GM18870 (cell line): ENCODE results near the gene KCNMA1.

ENCODE experiments used
- ATAC-seq: cut with Tn5 transposase; IDR thresholded peaks from one replicate; pipeline ENCODE4 v1.9.1; 2021; ENCODE audit warnings: moderate library complexity; ENCODE audit not compliant: unreplicated experiment

KCNMA1 gene

DNA sequence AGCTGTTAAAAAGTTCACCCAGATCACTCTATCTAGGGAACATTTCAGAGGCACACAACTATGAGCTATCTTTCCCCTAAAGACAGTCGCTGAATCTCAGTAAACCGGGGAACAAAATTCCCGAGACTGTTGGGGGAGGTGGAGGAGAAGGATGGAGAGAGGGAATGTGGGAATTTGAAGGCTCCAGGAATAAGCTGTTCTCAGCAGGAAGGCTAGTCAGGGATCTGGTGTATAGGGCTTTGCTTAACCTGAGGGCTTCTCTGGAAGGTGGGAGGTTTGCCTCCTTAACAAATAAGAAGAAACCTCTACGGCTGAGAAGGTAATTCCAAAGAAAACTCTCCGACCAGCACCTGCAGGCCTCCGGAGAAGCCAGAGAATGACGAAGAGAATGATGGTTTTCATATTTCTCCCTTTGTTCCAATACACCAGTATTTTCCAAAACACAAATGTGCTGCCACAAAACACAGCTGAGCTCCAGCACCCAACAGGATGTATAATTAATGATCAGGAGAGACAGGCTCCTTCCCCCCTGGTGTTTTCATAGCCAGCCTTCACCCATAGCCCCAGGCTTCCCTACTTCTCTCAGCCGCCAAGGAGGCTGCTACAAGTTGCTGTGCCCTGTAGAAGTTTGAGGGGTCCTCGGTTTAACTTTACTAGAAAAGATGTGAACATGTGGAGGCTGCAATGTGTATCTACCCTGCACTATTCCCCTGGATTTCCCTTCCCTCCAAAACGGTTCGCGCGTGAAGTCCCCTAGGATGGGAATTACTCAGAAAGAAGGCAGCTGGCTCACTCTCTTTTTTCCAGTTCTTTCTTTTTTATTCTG is 2.0 kb downstream of the KCNMA1 start:
- ATAC-seq, result no peak

DNA sequence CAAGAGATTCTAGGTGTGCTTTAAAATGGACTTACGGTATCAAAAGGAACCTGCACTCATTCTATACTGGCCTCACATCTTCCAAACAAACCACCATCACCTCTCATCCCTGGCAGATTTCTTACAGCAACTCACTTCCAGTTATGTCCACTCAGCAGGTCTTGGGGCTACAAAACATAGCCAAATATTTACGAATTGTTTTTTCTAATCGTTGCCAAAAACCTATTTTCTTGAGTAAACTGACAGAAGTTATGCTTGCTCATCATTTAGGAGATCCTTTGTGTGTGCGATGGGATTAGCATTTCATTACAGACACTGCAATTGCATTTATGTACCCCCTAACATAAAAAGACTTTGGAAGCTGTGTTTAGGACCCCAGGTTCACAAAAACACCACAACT is 2.7 kb downstream of the KCNMA1 start:
- ATAC-seq, result no peak

DNA sequence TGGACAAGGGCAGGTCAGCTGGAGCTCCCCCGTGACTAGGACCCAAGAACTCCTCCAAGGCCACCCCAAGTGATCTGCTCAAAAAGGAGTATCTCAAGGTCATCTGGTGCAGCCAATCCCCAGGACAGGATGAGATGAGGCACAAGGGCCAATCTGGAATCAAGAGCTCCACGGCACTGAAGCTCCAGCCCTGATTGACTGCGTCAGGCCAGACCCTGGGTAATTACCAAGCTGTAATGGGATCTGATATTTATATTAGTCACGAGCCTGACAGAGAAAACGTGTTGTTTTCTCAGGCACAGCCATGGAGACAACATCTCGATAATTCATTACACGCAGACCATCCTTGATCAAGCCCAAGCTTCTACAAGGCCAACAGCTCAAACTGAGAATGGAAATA is 4.2 kb downstream of the KCNMA1 start:
- ATAC-seq, result no peak

DNA sequence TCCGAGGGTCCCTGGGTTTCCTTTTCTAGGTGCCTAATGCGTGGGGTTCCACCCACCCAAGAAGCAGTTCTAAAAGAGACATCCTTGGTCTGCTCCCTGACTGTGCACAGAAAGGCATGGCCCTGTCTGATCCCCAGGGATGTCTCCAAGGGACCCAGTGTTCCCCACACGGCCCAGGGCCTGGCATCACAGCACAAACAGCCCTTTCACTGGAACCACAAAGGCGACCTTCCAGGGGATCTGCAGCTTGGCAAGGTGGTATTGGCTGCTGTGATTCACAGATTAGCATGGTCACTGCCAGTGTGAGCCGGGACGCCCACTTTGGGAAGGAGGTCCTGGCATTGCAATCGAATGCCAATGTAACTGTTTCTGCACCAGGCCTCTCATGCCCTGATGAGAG is 6.4 kb downstream of the KCNMA1 start:
- no peak for ATAC-seq

DNA sequence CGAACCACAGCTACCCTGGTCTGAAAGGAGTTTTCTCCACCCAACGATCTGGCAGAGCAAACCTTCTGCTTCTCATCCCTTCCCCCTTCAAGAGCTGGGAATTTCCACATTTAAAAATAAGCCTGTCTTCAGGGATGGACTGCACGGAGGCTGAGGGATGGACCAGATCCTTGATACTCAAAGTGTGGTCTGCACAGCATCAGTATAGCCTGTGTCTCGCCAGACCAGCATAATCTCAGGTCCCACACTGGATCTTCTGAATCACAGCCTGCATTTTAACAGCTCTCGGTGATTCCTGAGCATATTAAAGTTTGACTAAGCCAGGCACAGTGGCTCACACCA is 7.1 kb downstream of the KCNMA1 start:
- ATAC-seq, result no peak

- no peak for ATAC-seq
Measured at GRCh38 chr10:77629775-77630506, 7.7 kb downstream of the KCNMA1 start.

DNA sequence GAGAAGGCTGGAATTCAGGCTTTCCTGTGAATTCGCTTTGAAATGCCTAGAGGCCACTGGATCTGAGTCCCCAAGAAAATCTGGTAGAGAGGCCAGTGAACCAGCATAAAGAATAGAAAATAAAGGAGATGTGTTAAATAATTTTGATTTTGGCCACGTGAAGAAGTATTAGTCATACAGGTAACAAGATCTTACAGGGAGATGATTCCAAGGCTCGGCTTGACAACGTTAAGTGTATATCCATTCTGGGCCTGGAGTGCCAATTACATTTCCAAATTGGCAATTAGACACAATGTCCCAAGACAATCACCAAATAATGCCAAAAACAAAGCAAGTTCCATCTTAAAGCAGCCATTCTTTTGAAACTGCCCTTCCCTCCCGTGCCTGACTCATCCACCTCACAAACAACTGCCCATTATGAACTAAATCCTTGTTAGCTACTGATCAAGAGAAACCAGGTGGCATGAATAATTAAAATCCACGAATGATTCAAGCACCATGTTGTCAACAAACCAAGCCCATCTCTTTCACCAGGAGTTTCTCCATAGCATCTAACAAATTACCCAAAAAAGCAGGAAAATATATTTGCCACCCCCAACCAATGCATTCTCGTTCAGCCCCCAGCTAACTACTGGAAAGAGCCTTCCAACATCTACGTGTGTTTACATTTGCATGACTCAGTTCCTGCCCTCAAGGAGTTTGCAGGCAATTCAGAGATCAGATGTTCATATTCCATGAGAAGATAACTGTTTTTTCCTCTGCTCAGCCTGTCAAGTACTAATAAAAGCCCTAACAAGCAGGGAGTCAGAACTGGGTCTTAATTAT is 8.5 kb downstream of the KCNMA1 start:
- no peak for ATAC-seq

DNA sequence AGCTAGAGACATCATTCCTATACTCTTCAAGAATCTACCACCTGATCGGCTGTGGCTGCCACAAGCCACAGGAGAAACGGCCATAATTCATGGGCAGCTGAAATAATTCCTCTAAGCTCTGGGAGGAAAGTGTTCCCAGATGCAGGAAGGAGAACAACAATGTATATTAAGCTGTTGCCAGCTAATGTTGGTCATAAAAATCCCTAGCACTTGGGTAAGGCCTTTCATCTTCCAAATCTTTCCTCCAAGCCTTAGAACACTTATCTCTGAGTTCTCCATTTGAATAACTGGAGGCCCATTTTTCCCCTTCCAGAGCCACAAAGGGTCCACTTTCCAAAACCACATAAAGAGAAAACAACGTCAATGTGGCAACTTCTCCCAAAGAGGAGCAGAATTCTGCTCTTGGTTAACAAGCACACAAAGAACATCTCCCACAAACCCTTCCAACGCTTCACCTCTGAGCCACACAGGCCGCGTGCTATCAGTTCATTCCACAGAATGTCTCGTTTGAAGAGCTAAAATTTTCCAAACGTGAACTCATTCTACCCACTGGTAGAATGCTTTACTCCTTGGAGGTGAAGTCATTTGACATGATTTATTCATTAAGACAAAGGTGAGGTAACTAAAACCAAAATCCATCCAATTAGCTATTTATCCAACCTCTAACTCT is 11.2 kb downstream of the KCNMA1 start:
- ATAC-seq, result no peak

DNA sequence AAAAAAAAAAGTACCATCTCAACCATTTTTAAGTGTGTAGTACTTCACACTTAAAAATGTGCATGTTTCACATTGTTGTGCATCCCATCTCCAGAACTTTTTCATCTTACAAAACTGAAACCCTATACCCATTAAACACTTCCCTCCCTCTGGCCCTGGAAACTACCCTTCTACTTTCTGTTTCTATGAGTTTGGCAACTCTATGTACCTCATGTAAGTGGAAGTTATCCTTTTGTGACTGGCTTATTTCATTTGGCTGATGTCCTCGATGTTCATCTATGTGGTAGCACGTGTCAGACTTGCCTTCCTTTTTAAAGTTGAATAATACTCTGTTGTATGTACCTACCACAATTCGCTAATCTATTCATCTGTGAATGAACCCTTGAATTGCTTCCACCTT is 12.2 kb downstream of the KCNMA1 start:
- no peak for ATAC-seq

DNA sequence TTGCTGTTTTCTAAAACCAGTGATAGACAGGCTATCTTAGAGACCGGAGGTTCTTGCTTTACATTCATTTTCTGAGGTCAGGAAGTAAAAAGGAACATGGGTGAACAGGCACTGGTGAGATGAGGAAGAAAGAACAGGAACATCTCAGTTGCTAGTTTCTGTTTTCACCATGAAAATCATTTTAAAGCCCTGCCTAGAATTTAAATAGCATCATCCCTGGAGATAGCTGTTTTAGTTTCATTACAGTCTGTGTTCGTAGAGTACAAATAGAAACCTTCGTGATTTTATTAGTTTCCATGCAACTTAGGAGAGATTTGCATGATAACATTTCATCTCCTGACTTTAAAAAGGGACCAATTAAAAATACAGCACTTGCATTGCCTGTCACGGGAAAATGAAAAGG is 14.7 kb downstream of the KCNMA1 start:
- no peak for ATAC-seq

GRCh38 chr10:77620731-77621130 is 16.9 kb downstream of the KCNMA1 start:
- no peak for ATAC-seq

GRCh38 chr10:77619964-77620703 is 17.5 kb downstream of the KCNMA1 start:
- no peak for ATAC-seq

- ATAC-seq, result no peak
Measured at GRCh38 chr10:77618117-77618516, 19.5 kb downstream of the KCNMA1 start.

DNA sequence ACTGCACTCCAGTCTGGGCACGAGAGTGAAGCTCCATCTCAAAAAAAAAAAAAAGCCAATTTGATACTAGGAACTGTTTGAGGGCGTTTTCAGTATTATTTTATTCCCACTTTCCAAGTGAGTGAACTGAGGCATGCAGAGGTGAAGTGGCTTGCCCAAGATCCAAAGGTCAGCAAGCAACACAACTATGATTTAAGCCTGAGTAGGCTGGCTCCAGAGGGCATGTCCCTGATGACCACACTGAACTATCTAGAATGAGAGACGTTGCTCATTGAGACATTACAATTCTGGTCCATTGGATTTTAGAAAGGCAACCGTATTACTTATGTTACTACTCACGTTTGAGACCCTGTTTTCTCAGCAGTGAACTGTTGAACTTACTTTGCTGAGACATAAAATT is 20.8 kb downstream of the KCNMA1 start:
- ATAC-seq, result no peak

DNA sequence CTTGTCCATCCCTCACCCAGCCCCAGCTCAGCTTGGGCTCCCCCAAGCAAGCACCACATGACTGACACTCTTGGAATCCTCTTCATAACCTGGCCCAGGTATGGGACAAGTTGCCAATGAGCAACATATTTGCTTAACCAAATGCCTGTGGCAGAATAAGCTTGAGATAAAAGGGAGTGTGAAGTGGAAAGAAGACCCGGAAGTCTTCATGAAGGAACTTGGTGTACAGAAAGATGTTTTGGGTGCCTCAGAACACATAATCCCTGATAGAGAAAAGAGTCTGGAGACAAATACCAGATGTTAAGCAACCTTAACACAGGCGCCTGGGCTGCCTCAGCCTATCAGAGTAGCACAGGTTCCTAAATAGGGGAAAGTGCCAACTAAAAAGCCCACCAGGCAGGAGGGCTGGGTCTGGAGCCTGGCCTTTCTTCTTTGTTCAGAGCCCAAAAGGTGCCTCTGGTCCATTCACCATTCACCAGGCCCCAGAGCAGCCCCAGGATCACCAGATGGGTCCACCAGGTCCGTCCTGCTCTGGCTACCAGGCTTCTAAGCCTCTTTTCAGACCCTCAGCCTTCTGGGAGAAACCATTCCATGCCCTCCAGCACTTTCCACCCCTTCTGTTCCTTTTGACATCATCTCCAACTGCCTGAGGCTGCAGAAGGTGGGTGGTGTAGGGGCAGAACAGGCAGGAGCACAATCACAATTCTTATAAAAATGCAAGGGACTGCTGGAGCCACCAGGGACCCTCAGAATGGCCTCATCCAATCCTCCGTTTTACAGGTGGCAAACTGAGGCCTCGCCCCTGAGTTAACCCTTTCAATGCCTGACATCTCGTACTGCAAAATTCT is 22.6 kb downstream of the KCNMA1 start:
- ATAC-seq, result no peak

DNA sequence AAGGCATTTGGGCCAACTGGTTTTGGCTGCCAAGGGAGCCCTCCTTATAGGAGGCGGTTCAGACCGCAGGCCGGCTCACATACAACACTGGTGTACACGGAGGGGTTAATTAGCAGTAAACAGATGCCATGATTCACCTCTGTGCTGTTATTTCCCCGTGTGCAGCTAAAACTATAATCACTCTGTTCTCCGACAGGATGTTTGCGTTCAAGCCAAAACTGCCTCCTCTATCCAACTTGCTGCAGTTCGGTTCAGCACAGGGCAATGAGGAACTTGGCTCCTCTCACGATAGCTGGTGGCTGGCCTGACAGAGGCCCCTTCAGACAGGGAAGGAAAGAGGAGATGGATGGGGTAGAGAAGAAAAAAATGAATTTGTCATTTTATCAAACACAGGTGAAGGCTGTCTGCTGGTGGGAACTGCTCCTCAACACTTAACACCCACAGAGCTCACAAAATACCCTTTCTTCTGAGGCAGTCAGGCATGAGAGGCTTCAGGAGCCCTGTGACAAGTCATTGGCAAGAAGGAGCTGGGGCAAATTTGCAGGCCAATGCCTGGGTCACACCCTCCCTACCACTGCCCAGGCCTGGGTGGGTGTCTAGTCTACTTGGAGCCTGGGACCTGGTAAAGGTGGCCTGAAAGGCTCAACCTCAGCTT is 24.0 kb downstream of the KCNMA1 start:
- ATAC-seq, result no peak

GRCh38 chr10:77611670-77612069 is 25.9 kb downstream of the KCNMA1 start:
- no peak for ATAC-seq

DNA sequence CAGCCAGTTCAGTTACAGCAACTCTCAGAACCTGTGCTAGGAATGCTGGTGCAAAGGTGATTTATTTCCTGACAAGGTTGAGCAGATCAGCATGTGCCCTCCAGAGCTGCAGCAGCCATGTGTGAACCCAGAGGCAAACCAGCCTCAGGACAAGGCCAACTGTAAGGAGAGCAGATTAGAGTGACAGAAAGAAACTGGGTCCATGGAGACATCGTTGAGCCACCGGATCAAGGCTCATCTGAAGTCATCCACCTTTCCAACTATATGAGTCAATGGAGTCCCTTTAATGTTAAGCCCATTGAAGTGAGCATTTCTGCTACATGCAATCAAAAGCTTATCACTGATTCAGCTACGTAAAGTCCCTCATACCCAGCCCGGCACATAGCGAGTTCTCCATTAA is 26.4 kb downstream of the KCNMA1 start:
- no peak for ATAC-seq

DNA sequence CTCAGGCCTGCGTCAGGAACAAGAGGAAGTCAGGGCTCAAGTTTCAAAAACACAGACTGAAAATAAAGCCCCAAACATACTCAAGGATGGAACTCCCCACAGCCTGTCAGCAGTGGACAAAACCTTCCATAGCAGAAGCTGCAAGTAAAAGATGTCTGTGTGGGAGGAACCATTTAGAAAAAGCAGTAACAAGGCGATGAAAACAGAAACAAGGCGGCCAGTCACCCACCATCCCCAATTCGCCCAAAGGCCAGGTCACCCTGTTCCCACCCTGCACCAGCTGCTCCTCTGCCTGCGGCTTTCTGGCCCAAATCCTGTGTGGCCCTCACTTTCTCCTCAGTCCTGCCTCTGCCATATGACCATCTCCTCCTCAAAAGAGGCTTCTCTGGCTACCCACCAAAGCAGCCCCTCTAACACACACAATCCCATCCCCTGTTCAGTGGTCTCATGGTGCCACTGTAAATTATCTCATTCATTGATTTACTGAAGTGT is 27.8 kb downstream of the KCNMA1 start:
- ATAC-seq, result no peak
